Measurements from ENCODE around the gene SCO1.
A peak's percentile ranks its signal among the peaks of the same experiment; 100 is the strongest.
"Not testable (repeated sequence)": the region's sequence is repeated elsewhere in the genome, so short reads cannot be mapped to it uniquely, and the experiment has no call there.

SCO1 gene

DNA sequence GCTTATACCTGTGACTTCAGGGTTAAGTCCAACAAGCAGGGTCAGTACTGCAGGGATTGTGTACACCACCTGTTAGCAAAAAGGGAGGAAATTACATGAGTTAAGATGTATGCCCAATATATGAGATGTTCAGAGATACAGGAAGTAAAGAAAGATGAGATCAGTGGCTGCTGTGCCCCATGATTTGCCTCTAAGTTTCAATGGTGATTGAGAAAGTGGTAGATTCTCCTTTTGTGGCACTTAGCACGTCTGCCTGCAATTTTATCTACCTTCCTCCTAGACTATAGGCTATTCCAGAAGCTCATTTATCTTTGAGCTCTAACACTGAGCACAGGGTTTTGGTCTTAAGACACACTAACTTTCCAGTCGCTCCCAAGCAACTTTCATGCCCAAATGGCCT is 28.9 kb upstream of the SCO1 start:
- DNase-seq (ENCODE audit: low read depth, low spot score): no peak

DNA sequence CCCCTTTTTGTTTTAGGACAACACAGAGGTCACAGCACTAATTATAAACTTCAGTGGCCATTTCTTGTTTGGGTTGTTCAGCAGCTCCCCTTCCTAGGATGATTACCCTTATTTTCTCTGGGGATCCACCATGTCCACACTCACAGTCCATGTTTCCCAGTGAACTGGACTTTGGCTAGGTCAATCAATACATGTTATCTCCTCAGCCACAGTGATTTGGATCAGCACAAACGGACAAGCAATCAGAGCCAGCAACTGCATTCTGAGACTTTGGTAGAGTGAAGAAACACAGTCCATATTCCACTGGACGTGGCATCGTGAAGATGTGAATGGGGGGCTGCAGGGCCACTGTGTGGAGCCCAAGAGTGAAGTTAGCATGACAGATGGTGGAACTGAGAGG is 27.9 kb upstream of the SCO1 start:
- DNase-seq (ENCODE audit: low read depth, low spot score): no peak

DNA sequence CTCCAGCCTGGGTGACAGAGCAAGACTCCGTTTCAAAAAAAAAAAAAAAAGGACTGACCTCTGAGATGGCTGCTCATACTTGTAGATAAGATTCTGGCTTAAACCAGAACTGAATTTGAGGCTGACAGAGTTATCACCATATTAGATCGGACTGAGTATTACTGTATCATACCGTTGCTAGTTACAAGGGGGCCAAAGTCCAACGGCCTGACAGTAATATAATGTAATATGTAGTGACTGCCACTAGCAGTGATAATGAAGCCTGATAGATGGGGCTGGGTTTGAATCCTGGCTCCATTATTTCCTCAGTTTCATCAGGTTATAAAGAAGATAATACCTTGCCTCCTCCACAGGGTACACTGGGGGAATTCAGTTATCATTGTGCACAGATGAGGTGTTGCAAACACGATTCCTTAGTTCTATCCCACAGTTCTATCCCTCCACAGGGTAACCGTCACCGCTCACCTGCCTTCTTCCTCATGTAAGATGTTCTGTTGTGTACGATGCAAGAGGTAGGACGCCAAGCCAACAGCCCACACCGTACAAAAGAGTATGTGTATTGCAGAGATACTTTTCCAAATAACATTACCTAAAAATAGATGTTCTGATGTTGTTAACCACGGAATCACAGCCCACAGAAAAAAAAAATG is 27.3 kb upstream of the SCO1 start:
- DNase-seq (ENCODE audit: low read depth, low spot score): no peak

DNA sequence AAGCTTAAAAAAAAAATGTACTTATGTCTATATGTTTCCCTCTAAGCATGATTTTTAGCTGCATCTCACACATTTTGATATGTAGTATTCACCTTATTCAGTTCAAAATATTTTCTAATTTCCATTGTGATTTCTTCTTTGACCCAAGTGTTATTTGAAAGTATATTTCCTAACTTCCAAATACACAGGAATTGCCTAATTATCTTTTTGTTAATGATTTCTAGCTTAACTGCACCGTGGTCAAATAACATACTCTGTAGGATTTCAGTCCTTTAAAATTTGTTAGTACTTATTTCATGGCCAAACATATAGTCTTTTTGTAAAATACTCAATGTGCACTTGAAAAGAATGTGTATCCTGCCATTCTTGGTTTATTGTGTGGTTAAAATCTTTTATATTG is 21.2 kb upstream of the SCO1 start:
- no peak for DNase-seq (ENCODE audit: low read depth, low spot score)

DNA sequence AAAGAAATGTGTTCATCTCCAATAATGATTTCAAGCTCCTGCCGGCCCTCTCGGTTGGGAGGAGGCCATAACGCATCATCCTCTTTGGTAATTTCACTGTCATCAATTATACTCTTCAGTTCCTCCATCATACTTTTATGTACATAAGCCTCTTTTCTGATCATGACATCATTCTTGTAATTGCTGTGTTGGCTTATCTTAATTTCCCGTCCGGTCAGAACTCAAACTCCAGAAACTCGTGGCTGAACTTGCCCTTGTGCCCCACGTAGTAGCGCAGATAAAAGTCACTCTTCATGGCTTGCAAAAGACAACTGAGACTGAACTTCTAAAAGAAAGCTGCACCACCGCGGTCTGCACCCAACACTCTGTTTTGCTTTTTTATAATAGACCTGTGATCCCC is 18.9 kb upstream of the SCO1 start:
- DNase-seq (ENCODE audit: low read depth, low spot score): no peak

DNA sequence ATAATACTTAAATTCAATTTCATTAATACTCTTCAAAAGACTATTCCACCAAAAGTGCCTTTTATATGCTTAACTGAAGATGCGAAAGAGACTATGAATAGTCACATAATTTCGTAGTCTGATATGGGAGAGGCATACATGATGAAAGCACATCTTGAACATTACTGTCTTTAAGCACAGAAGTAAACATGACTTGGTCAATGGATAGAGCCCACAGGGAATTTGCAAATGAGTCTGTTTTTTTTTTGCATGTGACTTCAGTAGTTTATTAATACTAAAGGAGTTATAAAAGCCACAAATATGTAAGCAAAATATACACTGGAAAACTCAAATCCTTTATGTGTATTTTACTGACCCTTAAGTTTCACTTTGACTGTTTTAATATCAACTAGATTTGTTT is 16.0 kb upstream of the SCO1 start:
- DNase-seq (ENCODE audit: low read depth, low spot score): no peak

DNA sequence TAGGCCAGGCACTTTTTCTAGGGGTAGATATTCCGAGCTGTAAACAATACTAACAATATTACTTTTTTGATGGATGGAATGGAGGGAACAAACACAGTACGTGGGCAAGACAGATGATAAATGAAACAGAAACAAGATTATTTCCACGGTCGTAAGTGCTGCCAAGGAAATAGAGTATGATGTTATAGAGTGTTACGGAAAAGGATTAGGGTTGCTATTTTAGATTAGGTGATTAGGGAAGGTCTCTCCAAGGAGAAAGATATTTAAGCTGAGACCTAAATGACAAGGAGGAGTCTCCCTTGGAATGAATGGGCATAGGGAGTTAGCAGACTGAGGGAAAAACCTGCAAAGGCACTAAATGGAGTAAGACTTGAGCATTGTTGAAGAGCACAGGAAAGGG is 8.4 kb upstream of the SCO1 start:
- no peak for DNase-seq (ENCODE audit: low read depth, low spot score)

DNA sequence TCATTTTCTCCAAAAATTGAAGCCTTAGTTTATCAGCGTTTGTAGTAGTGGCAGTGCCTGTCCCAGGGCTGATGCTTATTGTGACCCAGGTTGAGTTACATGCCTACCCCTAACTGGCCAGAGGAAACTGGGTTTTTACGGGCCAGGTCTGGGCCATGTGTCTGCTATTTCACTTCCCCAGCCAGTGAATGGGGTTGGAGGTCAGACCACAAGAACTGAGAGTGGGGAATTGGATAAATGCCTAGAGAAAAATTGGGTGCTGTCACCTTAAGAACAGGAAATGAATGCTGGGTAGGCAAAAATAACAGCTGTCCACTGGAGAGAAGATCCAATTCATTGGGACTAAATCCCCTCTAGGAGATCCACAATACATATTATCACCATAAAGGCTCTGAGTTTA is 5.2 kb upstream of the SCO1 start:
- no peak for DNase-seq (ENCODE audit: low read depth, low spot score)

DNA sequence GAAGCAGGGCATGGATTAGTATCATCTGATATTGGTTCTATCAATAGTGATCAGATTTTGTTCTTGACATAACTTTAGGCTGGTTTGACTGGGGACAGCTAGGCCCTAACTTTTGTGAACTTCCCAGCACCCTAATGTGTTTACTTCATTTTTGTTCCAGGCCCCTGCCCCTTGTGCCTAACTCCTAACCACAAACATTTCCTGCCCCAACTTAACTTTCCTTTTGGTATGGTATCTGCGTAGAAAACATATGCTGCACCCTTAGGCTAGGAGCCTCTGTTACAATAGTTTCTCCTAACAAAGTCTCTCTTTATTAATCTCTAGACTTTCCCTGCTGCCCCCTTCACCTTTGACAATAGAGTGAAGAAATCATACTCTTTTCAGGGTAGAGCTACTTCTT is 2.5 kb upstream of the SCO1 start:
- no peak for DNase-seq (ENCODE audit: low read depth, low spot score)

DNA sequence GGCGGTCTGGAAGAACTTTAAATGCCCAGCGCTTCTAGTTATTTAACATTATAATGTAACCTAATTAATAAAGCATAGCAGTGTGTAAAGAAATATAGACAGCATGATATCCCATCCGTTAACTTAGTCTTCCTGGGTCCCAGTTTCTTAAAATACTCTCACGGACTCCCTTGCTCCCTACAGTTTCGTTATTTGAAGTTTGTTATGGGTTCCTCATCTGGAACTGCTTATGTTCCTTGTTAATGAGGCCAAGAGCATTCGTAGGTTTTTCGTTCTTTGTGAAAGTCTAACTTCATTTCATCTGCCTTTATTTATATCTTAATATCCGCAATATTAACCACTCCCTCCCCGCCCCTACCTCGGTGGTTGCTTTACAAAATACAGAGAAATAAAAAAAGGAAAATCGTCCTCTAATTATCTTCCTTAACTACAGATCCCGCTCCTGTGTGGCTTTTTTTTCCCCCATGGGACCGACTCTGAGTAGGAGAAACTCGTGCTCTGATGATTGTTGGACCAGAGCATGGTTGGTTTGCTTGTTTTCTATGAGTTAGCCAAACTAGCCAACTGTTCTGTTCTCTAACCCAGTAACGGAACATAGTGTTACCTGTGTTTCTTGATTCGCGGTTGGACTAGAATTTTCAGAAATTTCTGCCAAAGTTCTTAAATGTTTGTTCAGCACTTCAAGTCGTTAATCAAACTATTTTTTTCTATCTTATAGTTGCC is 924 bp upstream of the SCO1 start:
- DNase-seq (ENCODE audit: low read depth, low spot score): no peak

DNA sequence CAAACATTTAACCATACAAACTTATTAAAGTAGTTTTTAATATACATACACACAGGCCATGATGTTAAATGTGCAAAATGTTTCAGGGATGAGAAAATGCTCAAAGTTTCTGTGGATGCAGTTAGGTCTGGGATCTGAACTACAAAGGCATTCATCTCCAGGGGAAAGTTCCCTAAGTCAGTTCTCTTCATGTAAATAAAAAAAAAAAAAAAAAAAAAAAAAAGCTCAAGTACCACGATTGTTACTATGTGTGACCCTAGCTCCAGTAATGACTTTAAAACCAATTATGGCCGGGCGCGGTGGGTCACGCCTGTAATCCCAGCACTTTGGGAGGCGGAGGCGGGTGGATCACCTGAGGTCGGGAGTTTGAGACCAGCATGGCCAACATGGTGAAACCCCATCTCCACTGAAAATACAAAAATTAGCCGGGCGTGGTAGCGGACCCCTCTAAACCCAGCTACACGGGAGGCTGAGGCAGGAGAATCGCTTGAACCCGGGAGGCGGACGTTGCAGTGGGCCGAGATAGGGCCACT is 1.4 kb downstream of the SCO1 start:
- DNase-seq (ENCODE audit: low read depth, low spot score): not testable (repeated sequence)

DNA sequence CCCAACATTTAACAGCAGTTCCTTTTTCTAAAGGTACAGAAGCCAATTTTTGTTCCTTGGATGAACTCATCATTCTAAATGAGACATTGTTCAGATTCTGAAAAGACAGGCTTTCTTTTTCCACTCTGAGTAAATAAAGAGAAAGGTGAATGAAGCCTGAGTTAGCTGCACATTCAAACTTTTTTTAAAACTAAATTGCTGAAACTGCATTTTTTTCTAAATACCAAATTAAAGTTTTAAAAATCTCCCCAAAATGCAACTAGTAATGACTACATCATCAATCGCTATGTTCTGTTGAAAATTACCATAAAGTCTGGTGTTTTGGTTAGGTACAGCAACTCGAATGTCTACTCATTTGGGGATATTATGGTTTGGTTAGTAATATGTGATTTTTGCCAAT is 9.8 kb downstream of the SCO1 start:
- no peak for DNase-seq (ENCODE audit: low read depth, low spot score)

DNA sequence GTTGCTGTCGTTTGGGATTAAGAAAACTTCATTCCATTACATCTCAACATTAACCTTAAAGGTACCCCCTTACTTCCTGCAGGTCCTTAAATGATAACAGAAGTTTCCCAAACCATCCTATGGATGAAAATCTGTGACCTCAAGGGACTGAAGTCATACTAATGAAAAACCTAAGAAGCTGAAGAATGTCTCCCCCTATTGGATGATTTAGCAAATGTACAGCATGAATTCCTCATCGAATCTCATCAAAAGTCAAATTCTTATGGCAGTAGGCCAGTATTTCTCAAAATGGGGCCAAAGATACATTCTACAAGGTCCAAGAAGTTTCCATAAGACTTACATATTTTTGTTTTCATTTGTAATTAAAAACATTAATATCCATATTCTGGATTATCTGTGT is 13.5 kb downstream of the SCO1 start:
- peak; percentile 28 for DNase-seq (ENCODE audit: low read depth, low spot score)

DNA sequence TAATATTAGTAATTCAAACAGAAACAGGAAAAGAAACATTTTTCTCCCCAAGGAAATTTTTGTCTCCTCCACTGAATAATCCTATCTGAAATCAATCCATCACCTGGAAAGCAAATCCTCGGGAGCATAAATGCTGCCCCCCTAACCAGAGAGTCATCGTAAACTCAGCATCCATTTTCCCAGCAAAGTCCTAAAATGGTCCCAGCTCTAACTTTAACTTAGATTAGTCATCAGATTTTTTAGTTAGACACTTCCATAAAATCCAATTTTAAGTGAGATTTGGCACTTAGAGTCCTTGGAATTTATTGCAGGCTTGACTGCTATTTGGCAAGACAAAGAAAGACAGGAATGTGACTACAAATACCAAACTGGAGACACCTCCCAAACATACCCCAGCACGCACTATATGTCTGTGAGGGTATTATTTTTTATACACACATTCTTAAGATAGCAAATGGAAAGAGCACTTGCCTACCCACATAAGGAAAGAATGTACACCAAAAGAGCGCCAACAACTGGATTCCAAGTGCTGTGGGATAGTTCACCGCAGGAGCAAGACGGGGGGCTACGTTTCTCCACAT is 15.4 kb downstream of the SCO1 start:
- DNase-seq (ENCODE audit: low read depth, low spot score): peak; percentile 79

DNA sequence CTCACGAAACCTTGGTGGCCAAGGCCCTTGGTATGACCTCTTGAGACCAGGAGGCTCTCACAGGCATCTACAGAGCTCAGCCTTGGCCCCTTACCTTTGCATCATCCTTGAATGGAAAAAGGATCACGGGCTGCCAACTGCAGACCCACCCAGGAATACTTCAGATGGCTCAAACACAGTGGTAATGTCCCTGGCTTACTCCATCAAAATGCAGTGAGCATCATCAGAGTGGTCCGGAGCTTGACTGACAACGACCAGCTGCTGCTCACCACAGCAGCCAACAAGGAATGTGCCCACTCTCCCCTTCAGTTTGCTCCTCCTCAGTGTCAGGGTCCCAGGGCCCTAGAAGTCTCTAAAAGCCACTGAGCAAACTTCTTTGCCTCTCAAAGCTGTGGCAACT is 22.6 kb downstream of the SCO1 start:
- DNase-seq (ENCODE audit: low read depth, low spot score): no peak

DNA sequence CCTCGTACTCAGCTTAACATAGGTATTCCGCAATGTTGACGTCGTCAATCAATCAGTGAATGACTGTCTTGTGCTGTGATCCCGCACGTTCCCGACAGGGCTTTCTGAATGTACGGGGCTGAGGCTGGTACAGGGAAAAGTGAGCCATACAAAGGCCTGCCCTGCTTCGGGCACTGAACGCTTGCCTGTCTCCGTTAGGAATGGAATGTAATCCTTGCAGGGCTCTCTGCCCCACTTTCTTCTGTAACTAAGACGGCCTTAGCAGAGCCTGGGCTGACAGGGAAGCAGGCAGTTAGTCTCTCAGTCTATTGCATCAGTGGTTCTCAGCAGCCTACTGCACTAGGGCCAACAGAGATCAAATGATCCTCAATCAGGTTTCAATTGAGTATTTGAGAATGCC is 24.0 kb downstream of the SCO1 start:
- DNase-seq (ENCODE audit: low read depth, low spot score): no peak

DNA sequence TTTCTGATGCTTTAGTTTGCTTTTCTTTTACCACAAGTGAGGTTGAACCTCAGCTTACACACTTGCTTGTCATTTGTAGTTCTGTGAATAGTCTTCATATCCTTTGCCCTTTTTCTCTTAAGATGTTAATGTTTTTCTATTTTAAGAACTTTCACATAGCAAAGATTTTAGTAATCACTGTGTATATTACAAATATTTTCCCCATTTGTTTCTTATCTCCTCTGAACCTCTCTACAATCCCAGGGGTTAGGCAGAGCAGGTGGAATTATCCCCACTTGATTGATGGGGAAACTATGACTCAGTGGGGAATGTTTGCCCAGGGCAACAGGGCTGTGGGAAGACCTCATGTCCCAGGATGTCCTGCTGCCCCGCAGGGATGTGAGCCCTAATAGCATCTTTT is 28.6 kb downstream of the SCO1 start:
- DNase-seq (ENCODE audit: low read depth, low spot score): peak; percentile 55

DNA sequence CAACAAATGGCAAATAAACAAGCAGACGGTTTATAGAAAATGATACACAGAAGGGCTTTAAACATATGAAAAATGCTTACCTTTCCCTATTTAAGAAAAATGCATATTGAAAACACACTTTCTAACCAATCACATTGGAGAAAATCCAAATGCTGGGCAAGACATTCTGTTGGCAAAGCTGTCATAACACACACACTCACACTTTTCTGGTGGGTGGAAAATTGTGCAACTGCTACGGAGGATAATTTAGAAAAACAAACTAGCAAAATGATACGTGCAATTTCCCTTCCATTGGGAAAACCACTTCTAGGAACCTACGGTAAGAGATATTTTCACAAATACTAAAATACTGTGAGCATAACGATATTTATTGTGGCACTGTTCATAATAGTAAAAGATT is 30.4 kb downstream of the SCO1 start:
- no peak for DNase-seq (ENCODE audit: low read depth, low spot score)

DNA sequence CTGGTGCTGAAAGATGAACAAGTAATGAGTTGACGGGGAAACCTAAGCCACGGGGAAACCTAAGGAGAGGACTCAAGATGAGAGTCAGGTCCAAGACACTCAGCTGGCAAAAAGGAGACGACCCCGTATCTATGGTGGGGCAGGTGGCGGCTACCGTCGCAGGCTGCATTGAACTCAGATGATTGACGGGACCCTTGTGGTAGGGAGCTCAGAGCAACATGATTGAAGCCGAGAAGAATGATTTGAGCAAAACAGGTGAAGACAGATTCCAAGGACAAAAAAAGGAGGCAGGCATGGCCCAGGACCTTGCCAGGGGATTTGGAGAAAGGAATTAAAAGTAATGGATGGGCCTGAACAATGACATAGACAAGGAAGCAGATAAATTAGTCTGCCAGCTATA is 32.8 kb downstream of the SCO1 start:
- no peak for DNase-seq (ENCODE audit: low read depth, low spot score)

DNA sequence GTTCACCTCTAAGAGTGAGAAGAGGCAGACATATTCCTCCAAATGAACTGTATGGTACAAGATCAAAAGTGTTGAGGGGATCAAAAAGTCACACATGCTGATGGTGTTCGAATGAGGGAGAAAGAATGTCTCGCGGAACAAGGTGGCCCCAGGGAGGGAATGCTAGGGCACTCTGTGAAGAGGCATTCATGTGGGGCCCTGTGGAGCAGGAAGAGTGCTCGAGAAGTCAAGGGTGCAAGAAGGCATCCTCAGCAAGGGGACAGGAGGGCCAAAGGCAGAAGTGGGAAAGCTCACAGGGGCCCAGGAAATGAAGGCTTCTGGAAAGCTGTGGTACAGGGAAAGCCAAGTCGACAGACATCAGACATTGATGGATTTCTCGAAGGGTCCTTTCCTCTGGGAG is 34.1 kb downstream of the SCO1 start:
- DNase-seq (ENCODE audit: low read depth, low spot score): no peak

DNA sequence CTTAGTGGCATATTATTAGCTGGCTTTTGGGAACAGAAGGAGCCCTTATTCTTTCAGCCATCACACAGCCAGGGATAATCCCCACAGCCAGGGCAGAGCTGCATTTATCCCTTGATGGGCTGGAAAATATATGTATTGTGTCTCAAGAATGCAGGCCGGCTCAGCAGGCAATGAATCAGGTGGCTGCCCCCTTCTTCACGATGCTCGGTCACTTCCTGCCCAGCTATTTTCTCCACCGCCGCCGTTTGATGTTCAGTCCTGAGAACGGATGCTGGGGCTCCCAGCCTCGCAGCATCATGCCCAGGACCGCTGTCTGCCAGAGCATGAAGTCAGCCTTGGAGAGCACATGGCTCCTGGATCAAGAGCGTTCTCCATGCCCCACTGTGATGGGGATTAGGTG is 35.9 kb downstream of the SCO1 start:
- DNase-seq (ENCODE audit: low read depth, low spot score): peak; percentile 24

DNA sequence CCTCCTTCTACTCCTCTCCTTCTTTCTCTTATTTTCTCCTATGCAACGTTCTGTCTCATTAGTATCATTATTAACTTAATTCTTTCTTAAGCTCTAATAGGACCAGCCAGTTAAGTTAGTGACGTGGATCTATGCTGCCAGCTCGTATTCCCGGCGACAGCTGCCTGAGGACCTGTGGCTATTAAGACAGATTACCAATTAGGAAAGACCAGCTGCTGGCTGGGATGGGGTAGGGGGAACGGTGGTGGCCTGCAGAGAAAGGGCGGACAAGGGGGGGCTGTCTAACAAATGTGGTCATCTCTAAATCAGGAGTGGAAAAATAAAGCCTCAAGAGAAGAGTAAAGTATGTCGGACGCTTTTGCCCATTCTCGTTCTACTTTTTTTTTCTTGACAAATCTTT is 39.5 kb downstream of the SCO1 start:
- no peak for DNase-seq (ENCODE audit: low read depth, low spot score)

DNA sequence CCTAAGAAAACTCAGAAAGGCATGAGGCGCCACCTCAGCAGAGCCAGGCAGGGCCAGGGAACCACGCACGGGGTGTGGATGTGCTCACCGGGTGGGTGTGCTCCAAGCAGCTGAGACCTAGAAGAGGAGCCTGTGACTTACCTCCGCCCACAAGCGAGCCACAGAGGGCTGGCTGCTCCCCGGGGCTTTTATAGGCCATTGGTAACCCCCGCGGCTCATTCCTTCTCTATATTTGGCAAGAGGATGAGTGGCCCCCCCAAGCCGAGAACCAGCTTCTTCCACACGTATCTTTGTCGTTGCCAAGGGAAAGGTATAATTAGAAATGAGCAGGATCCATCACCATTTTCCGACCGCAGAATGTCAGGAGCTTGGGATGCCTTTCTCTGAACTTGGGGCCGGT is 40.2 kb downstream of the SCO1 start, which contains the start of gene MYH3:
TSS of gene MYH3 (minus strand) at position 162 of the 400 bp plus-strand sequence. CDS start 2,245 bp downstream, outside the sequence.
- no peak for DNase-seq (ENCODE audit: low read depth, low spot score)

All from astrocyte of the hippocampus (primary cell).